Cortex of kidney (tissue), 1 donor: ENCODE data around the gene TGOLN2.
A peak's percentile ranks its signal among the peaks of the same experiment; 100 is the strongest.
"Not testable (repeated sequence)": the region's sequence is repeated elsewhere in the genome, so short reads cannot be mapped to it uniquely, and the experiment has no call there.

ENCODE experiments used
- DNase-seq: peaks from one replicate; lab custom pipeline; 2025; lab: John Stamatoyannopoulos, UW

The TGOLN2 gene

DNA sequence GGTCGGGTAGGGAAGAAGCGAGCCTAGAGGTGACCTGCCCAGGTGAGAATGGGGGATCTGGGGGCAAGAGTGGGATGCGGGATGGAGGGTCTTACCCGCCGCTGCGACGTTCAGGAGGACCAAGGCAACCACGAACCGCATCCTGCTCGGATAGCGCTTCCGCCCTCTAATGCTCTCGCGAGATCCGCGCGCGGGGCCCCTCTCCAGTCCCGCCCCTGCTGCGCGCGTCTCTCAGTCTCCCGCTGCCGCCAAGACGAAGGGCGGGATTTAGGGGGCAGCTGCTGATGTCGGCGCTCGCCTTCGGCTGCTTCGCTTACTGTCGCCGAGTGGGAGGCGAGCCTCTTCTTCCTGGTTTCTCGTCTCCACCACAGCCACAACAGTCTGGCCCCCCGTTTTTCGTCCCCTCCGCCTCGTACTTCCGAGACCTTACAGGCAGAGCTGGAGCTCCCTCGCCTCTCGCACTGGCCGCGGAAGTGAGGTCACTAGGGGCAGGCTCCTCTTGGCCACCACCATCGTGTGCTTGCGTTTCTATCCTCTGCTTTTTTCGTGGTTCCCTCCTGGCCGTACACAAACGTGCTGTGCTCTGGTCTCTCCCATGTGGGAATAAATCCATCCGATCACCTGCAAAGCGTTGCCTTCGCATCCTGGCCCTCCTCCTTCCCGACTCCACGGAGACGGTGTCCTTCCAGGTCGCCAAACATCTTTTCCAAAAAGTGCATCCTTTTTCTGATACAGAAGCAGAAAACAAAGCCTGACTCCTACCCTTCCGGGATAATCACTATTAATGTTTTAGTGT is at the start of gene TGOLN2:
Gene TGOLN2 (minus strand): TSS at position 168 of the 796 bp plus-strand sequence. CDS start 27 bp downstream, at position 141.
- no peak for DNase-seq

DNA sequence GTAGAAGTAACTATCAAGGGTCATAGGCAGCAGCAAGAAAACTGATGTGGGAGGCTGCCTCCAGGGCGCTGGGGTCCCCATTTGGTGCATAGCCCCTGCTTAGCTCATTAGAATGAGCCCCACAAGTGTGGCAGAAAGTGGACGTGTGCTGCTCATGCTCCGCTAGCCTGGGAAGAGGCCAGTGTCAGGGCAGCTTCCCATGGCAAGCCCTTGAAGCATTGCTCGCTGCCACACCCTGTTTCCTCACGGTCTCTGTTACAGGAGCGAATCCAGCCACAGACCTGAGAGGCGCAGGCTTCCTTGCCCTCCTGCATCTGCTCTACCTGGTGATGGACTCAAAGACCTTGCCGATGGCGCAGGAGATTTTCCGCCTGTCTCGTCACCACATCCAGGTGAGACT is 49.3 kb upstream of the TGOLN2 start:
- DNase-seq: no peak

DNA sequence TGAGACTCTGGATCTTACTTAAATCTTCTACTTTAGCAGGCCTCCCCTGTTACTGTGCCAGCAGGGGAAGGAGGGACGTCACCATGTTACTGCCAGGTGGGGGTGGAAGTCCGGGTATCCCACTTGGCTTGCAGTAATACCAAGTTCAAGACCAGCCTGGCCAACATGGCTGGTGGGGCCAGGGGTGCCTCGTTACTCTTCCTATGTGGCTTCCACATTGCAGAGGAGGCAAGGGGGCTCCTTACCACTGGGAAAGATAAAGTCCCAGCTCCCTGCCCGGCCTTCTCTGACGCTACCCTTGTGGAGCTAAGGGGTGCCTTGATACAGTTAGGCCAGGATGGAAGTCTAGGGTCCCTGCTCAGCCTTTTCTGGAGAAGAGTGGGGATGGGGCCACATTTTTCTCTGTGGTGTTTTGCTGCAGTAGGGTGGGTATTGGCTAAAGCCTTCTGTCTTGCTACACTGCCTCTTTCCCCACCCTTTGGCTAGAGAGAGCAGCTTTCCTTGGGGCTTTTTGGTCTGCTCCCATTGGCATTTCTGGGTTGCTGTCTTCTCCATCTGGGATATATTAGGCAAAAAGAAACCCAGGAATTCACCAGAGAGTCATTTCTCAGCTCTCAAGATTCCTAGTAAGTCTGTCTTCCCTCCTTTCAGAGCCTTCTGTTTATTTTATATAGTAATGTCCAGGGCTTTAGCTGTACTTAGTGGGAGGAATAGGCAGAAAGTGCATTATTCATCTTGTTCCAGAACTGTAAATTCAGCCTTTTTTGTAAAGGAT is 48.7 kb upstream of the TGOLN2 start:
- no peak for DNase-seq

GRCh38 chr2:85371045-85371444 is 43.3 kb upstream of the TGOLN2 start:
- DNase-seq: no peak

DNA sequence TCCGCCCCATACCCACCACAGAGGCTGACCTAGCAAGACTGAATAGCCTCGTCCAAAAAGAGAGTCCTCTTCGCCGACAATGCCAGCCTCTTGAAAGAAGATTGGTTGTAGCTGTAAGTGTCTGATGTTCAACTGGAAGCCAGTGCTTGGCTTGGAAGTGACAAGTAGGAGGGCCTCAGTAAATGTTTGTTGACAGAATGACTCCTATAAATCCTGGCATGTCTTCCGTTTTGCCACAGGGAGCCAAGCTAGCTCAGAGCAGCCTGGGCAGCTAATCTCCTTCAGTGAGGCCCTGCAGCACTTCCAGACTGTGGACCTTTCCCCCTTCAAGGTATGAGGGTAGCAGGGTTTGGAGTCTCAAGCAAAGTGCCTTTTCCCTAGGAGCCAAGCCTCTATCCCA is 41.7 kb upstream of the TGOLN2 start:
- DNase-seq: no peak

- no peak for DNase-seq
Measured at GRCh38 chr2:85368921-85369320, 41.1 kb upstream of the TGOLN2 start.

- no peak for DNase-seq
Measured at GRCh38 chr2:85367180-85367579, 39.4 kb upstream of the TGOLN2 start.

GRCh38 chr2:85362653-85363387 is 35.0 kb upstream of the TGOLN2 start:
- not testable (repeated sequence) for DNase-seq

DNA sequence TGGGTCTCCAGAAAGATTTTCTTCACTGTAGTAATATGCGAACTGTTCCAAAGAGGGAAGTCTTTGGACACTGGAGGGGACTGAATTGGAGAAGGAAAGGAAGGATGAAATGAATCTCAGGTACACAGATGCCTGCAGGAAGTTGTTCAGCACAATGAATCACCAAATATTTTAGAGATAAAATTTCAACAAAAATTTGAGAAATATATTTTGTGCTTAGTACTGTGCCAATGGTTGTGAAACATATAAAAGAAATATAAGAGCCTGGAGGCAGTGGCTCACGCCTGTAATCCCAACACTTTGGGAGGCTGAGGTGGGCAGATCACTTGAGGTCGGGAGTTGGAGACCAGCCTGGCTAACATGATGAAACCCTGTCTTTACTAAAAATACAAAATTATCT is 29.9 kb upstream of the TGOLN2 start:
- no peak for DNase-seq

DNA sequence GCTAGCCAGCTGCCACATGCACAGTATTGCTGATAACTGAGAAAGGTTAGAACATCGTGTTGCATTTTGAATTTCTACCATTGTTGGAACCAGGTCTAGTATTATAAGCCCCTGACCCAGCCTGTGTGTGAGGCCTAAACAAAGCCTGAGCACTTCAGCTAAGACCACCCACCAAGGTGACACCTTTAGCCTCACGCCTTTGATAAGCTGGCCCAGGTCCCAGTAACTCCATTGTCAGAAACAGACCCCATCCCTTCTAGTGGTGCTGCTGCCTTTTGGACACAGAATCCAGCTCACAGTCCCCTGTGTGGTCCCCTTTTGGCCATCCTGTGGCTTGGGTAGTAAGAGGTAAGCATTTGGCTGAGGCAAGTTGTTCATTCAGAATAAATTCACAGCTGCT is 28.4 kb upstream of the TGOLN2 start:
- DNase-seq: no peak

DNA sequence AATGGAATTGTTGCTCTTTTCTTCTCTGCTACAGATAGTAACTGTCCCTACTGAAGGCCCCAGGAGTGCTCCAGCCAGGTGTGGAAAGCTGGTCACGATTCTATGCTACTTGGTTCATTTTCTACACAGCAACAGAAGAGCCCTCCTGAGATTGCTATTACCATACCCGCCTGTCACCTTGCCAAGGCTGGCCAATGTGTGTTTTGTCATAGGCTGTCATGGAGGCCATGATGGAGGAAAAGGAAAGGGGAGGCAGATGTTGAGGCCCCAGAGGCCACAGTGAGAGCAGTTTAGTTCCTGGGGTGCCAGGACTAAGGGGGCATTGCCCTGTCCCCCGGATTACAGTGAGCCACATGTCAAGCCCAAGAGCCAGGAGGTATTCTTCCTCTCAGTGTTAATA is 27.7 kb upstream of the TGOLN2 start:
- no peak for DNase-seq

DNA sequence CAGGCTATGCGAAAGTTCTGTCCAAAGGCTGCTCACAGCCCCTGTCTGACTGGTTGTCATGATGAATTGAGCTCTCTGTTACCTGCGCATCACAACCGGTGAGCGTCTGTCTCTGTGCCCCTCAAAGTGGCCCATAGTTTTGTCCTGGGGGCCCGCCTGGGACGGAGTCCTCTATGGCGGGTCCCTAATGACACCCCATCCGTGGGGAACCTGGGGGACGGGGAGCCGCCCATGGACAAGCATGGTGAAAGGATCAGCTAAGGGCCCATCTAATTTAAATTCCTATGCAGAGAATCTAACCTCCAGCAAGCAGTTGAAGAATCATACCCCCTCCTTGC is 27.3 kb upstream of the TGOLN2 start:
- no peak for DNase-seq

- peak; percentile 26 for DNase-seq
Measured at GRCh38 chr2:85354286-85355072, 26.7 kb upstream of the TGOLN2 start, which contains the start of the genes ELMOD3 and RETSAT. ELMOD3 (plus strand) TSS chr2:85354769; CDS start chr2:85357199, 2,430 bp downstream. RETSAT (minus strand) TSS chr2:85354528; CDS start chr2:85354507, 21 bp downstream.

DNA sequence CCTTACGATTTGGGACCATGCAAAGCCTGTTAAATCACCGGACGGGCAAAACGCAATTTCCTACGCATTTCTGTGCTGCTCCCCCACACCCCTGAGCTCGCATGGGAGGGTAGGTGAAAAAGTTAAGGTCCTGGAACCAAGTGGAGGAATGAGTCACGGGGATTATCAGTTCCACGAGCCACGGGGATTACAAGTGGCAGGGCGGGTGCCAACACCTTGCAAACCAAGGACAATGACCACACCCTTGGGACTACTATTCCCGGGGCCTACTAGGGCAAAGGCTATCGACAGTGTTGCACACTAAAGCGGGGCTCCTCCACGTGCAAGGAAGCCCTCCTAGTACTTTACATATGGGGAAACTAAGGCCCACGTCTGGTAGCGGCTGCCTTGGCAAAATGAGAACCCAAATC is 26.1 kb upstream of the TGOLN2 start:
- DNase-seq: no peak

DNA sequence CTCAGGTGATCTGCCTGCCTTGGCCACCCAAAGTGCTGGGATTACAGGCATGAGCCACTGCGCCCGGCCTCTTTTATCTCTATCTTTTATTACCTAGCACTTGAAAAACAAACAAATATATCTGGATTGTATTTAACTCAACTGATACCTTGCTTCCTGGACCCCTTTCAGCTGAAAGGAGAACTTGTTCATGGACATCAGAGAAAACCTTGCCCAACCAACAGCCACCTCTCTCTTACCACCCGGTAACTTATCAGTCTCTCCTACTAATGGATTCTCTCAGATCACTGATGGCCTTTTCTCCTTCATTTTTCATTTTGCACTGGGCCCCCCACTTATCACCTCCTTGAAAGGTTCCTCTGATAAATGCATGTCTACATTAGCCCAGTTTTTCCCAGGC is 19.8 kb upstream of the TGOLN2 start:
- DNase-seq: no peak

- DNase-seq: no peak
Measured at GRCh38 chr2:85344356-85344954, 16.7 kb upstream of the TGOLN2 start.

DNA sequence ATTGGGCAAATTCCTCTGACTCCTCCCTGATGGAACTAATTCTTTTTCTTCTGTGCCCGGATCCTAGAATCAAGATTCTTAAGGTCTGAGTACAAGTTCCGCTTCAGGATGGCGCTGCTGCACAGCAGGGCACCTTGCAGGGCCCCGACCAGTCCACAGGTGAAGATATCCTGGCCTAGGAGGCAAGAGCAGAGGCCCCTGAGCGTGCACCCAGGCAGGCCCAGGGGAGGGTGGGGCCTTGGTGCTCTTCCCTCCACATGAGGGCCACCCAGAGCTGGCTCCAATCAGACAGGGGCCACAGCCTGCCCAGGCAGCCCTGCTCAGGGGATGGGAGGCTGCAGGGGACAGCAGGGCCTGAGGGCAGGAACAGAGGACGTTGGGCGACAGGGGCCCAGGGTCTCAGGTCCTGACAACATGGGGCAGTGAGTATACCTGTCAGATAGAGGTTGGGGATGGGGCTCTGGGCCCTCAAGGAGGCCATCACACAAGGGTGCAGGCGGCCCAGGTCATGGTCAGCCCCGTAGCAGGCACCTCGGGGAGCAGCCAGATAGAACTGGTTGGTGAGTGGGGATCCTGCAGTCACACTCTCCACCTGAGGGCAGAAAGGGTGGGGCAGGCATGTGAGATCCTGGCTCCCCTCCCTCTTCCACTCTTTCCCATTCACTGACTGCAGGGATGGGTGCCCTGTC is 15.6 kb upstream of the TGOLN2 start:
- not testable (repeated sequence) for DNase-seq

GRCh38 chr2:85342156-85342555 is 14.4 kb upstream of the TGOLN2 start:
- no peak for DNase-seq

GRCh38 chr2:85341269-85342029 is 13.7 kb upstream of the TGOLN2 start:
- DNase-seq: no peak
